Mucosa of descending colon (tissue), 3 donors: ENCODE measurements around the gene SYNJ2. TPM values are rescaled to one million over a fixed set of nuclear protein-coding genes. Genes with fewer than 3 reads are reported as not detected.

Source experiments
- ATAC-seq: fragments of 200-7000 bp; cut with Tn5 transposase; one replicate; pipeline ENCODE4 v1.9.1; 2020; ENCODE audit warnings: mild to moderate bottlenecking, moderate library complexity
- DNase-seq, 3 donors: peaks; one replicate each; pipeline ENCODE4 v3.0.0-alpha.2; 2020
- H3K36me3 ChIP-seq: fragments of 200-600 bp; one replicate; pipeline ENCODE4 v1.8.0; 2021; ENCODE audit warnings: low read depth, mild to moderate bottlenecking
- H3K4me1 ChIP-seq: fragments of 200-600 bp; one replicate; pipeline ENCODE4 v1.8.0; 2021; ENCODE audit warnings: low read depth, mild to moderate bottlenecking
- H3K4me3 ChIP-seq: fragments of 200-600 bp; one replicate; pipeline ENCODE4 v1.8.0; 2021; ENCODE audit warnings: mild to moderate bottlenecking
- H3K9me3 ChIP-seq: fragments of 200-600 bp; one replicate; pipeline ENCODE4 v1.8.0; 2021; ENCODE audit warnings: mild to moderate bottlenecking
- intact Hi-C, 2 donors: fragments of 100-400 bp; cut with DNase I in 1 of 2; cut with micrococcal nuclease in 1 of 2; formaldehyde crosslinking; loops; one replicate each; pipeline versions ENCODE4 v1.11.0 to v1.11.1; 2022; cut with DNase I, micrococcal nuclease
- total RNA-seq, 3 donors: library from RNA; stranded (reverse); fragmentation: NEBNext Ultra II Directional in 2 of 3; extraction: Animal tissue kit (Norgen Biotek cat#: 25700) in 2 of 3; gene quantifications; one replicate each; pipeline versions ENCODE4 v1.2.1 to v1.2.4, GENCODE V29; 2021 to 2023
- TF ChIP-seq, protein P1 (sequence below): fragments of 200-600 bp; IDR thresholded peaks from one replicate; pipeline ENCODE4 v1.8.0; 2022; ENCODE audit warnings: antibody characterized with exemption, mild to moderate bottlenecking
- donor health status: DM: no; HTN: no; CAD: no; lungs with moderate emphysema.
- donor health status: DM: no; HTN: no; CAD: no.
- donor health status: DM: no; HTN: yes; CAD: no.

Gene SYNJ2
- total RNA-seq, 3 donors from 2014 or later: 28.3 to 45.9 (median 39.6) TPM

DNA sequence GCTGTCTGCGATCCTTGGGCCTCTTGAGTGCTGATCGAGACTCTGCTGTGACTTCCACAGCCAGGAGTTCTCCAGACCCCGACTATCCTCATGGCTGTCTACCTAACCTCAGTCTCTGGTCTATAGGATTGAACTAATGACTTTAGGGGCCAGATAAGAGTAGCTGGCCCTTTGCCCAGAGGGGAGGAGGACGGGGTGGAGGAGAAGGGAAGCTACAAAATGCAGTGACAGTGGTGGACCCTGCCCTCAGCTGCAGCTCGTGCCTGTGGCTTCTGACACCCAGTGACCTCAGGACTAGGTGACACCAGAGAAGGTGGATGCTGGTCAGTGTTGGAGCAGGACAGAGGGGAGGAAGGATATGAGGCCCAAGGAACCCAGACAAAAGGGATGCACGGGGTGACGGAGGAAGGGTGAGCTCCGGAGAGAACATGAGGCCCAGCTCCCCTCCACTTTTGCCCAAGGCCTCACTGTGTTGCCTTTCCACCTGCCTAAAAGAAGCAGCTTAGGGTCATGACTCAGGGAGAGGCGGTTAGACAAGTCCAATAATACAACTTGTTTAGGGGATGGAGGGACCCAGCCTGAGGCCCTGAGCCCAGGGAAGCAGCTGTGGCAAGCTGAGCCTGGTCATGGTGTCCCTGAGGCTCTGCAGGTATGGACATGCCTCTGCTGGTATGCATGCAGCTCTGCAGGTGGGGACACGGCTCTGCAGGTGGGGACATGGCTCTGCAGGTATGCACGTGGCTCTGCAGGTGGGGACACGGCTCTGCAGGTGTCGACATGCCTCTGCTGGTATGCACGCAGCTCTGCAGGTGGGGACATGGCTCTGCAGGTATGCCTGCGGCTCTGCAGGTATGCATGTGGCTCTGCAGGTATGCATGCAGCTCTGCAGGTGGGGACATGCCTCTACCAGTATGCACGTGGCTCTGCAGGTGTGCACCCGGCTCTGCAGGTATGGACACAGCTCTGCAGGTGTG is 67.7 kb downstream of the SYNJ2 start:
- intact Hi-C loops: no loop called here
- TF ChIP-seq, protein P1, sequence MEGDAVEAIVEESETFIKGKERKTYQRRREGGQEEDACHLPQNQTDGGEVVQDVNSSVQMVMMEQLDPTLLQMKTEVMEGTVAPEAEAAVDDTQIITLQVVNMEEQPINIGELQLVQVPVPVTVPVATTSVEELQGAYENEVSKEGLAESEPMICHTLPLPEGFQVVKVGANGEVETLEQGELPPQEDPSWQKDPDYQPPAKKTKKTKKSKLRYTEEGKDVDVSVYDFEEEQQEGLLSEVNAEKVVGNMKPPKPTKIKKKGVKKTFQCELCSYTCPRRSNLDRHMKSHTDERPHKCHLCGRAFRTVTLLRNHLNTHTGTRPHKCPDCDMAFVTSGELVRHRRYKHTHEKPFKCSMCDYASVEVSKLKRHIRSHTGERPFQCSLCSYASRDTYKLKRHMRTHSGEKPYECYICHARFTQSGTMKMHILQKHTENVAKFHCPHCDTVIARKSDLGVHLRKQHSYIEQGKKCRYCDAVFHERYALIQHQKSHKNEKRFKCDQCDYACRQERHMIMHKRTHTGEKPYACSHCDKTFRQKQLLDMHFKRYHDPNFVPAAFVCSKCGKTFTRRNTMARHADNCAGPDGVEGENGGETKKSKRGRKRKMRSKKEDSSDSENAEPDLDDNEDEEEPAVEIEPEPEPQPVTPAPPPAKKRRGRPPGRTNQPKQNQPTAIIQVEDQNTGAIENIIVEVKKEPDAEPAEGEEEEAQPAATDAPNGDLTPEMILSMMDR: no peak
- DNase-seq (peak in 2 of 3 donors; percentile 21 to 37), ATAC-seq (no peak)
- Histone ChIP-seq H3K4me1 (peaks cover 3% of the 10 kb centered on the region), H3K36me3 (no peaks in the 10 kb centered on the region), H3K9me3 (no peaks in the 10 kb centered on the region), H3K4me3 (no peak overlapping the region)

DNA sequence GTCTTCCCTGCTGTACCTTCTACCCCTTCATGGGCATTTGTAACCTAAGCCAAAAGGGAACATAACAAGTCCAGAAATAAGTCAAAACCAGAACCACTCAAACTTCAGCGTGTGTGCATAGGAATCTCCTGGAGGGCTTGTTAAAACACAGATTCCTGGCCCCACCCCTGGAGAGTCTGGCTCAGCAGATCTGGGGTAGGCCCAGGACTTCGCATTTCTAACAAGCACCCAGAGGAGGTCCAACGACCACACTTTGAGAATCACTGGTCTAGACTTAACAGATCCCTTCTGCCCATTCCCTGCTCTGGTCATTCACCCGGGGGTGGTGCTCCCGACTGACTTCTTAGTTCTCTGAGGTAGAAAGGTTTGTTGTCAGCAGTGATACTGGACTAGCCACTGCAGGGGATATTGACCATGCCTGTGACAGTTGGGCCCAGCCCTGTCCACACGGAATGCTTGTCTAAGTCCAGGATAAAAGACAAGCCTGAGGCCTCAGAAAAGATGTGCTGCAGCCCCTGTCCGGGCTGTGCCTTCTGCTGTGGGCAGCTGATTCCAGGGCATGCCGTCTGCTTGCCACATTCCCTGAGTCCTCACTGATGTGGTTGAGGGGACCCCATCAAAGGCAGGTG is 68.6 kb downstream of the SYNJ2 start:
- no peaks in the 10 kb centered on the region for H3K36me3 ChIP-seq
- DNase-seq: no peak

DNA sequence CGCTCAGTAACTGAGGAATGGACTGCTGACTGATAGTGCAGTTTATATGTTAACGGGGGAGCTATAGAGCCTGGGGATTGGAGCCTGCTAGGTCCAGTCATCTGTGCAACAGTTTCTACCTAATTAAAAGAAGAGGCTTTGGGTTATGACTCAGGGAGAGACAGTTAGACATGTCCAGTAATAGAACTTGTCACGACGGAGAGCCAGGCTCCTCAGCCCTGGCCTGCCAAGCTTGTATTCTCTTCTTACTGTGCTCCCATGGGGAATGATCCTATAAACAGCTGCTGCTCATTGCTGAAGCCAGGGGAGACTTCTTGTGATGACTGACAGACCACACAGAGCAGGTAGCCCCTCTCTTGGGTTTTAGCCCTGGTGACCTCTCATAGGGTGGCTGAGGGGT is 69.3 kb downstream of the SYNJ2 start:
- Histone ChIP-seq H3K36me3 (no peaks in the 10 kb centered on the region), H3K4me3 (no peak overlapping the region), H3K9me3 (no peaks in the 10 kb centered on the region), H3K4me1 (no peaks in the 10 kb centered on the region)
- ATAC-seq: no peak
- intact Hi-C loops: no loop called here
- TF ChIP-seq, protein P1: no peak
- DNase-seq: no peak

More for the DNA sequence above, 68.6 kb downstream of the SYNJ2 start:
- TF ChIP-seq, protein P1: no peak
- Histone ChIP-seq H3K4me3 (no peak overlapping the region), H3K9me3 (no peaks in the 10 kb centered on the region), H3K4me1 (no peaks in the 10 kb centered on the region)
- intact Hi-C loops: no loop called here
- ATAC-seq: no peak

DNA sequence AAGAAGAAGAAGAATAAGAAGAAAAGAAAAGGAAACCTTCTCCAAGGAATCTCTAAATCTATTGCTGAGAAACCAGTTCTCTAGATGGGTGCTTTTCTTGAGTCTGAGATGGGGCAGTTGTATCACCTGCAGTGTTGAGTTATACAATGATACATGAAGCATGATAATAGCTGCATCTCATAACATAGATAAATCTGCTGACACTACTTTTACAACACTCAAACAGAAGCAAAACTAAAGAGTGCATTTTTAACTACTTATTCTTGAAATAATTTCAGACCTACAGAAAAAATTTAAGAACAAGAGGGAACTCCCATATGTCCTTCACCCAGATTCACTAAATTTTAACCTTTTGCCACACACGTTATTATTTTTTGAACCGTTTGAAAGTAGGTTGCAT is 70.3 kb downstream of the SYNJ2 start:
- Histone ChIP-seq H3K9me3 (no peaks in the 10 kb centered on the region), H3K4me1 (no peaks in the 10 kb centered on the region), H3K4me3 (no peak overlapping the region), H3K36me3 (no peaks in the 10 kb centered on the region)
- ATAC-seq (no peak), DNase-seq (no peak)
- TF ChIP-seq, protein P1: no peak
- intact Hi-C loops: no loop called here

DNA sequence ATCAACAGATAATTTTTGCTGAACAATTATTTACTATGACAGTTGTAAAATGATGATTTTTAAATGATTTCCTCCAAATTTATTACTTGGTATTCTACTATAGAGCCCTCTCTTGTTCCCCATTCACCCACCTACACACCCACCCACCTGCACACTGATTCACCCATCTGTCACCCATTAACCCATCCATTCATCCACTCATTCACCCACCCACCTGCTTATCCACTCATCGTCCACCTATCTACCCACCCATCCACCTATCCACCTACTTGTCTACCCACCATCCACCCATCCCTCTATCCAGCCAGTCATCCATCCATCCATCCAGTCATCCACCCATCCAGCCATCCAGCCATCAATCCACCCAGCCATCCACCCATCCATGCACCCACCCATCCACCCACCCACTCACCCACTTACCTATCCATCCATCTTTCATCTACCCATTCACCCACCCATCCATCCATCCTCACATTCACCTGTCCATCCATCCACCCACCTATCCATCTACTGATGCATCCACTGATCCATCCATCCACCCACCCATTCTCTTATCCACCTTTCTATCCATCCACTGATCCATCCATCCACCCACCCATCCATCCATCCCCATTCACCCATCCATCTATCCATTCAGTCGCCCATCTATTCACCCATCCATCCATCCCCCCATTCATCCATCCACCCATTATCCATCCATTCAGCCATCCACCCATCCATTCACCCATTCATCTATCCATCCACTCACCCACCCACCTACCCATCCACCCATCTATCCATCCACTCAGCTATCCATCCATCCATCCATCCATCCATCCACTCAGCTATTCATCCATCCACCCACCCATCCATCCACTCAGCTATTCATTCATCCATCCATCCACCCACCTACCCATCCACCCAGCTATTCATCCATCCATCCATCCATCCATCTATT is 72.0 kb downstream of the SYNJ2 start:
- H3K36me3 ChIP-seq: no peaks in the 10 kb centered on the region
- ATAC-seq (no peak), DNase-seq (no peak)
- no peak overlapping the region for H3K4me3 ChIP-seq
- H3K4me1 ChIP-seq: no peaks in the 10 kb centered on the region
- H3K9me3 ChIP-seq: no peaks in the 10 kb centered on the region
- intact Hi-C loops: no loop called here
- TF ChIP-seq, protein P1: no peak
